HG03280 (cell line): Measurements from ENCODE around the gene OPA1.

Source experiments
- ATAC-seq: cut with Tn5 transposase; IDR thresholded peaks from one replicate; pipeline ENCODE4 v1.9.1; 2021; ENCODE audit warnings: mild to moderate bottlenecking, moderate library complexity; ENCODE audit not compliant: unreplicated experiment

OPA1 gene

DNA sequence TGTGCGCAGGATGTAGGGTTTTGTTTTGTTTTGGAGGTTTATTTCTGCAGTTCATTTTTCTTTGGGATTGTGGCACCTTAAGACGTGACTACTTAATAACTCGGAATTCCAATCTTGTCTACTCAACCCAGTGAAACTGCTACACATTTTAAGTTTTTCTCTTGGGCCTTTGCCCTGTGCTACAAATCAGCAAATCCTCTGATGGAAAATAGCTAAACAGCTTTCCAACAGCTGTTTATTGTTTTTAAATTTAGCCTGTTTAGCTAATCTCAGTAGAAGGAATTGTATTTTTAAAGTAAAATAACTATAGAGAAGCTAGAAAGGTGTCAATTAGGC, 48.4 kb downstream of the OPA1 start:
- ATAC-seq: no peak

DNA sequence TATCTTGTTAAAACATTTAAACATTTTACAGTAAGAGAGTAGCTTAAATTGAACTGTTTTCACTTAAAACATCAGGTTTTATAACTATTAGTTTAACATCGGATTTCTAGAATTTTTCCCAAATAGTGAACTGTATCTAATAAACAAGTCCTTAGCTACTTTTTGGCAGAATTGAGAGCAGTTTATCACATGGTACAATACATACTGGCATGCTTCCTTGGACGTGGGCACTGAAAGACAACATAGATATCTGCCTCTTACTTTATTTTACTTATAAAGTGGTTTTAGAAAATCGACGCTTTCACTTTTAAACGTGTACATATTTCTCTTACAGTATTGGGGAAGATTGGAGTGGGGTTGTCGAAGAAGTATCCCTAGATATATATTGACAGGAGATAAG, 52.8 kb downstream of the OPA1 start:
- no peak for ATAC-seq

DNA sequence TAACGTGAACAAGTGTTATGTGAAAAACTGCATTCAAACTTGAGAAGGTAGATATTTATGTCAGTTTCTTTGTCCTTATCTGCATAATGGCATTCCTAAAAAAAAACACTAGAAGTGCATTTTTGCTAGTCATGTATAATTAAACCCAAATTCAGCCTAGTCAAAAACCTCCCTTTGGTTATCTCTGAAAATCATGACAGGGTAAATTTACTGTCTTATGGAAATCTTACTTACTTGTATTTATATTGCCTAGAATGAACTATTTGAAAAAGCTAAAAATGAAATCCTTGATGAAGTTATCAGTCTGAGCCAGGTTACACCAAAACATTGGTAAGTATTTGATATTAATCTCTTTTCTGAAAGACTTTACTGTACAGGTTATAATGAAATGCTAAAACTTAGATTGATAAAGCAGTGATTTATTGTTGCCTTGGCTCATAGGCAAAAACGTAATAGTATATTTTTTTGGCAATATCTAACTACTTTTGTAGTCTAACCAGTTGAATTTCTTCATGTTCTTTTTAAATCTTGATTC, 55.6 kb downstream of the OPA1 start:
- no peak for ATAC-seq

DNA sequence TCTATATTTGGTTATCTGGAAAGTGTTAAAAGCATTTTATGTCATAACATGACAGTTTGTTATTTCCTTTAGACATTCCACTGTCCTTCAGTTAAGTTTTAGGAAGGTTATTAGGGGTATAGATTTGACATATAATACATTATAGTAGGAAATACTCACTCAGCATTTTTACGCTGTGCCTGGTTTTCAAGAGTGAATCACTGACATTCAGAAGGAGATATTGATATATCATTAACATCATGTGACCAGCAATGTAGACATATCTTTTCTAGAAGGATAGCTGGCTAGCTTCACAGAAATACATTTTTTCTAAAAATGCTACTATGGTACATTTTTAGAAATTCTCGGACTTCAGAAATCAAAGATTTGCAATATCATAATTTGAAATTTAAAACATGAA, 57.6 kb downstream of the OPA1 start:
- no peak for ATAC-seq

DNA sequence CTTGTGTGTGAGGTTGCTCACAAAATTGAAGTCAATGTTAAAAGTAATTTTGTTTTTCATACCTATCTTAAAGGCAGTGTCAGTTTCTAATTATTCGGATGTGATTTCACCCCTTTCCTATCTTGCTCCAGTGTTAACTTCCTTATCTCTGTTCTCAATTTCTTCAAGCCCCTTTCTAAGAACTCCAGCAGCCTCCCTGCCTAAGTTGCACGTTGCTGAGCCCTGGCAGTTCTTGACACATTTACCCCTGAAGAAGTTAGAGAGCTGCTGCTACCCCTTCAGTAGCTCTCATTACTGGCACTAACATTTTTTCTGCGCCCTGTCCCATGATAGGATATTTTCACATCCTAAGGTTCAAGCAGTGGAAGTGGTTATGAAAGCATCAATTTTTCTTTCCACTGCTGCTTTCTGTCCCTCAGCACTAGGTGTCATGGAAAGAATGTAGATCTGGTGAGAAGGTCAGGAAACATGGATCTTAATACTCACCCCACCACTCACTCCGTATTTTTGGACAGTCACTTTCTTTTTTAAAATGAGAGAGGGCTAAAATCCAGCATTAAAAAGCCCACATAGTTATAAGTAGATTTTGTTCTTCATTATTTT, 62.9 kb downstream of the OPA1 start:
- no peak for ATAC-seq

DNA sequence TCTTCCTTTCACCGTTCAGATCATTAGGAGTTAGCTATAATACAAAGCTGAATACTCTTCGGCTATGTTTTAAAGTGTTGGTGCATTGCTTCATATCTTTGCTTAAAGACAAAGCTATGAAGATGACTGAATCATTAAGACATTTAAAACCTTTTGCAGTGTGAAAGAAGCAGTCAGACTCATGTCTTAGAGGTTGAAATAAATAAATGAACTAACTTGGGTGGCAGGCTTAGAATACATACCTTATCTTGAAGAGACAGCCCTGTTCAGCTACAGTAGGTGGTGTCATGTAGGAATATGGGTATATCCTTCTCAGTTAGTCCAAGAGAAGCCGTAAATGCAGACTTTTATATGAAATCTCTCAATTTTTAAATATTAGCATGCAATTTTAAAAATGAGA, 63.4 kb downstream of the OPA1 start:
- ATAC-seq: no peak

GRCh38 chr3:193656878-193657282, 63.9 kb downstream of the OPA1 start:
- ATAC-seq: no peak

DNA sequence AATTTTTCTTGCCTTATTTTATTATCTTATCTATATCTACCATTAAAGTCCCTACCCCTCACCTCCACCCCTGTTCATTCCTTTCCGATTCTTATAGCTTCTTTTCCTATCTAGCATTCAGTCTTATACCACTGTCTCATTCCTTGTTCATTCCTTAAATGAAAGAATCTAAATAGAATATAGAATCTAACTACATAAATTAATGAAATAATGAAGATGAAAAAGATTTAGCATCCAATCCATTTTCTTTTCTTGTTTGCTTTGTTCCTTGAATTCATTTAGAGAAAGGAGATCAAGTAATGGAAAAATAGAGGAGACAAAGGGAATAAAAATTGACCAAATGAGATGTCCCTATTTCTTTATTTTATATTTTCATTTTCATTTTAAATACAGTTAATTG, 67.2 kb downstream of the OPA1 start:
- ATAC-seq: no peak

DNA sequence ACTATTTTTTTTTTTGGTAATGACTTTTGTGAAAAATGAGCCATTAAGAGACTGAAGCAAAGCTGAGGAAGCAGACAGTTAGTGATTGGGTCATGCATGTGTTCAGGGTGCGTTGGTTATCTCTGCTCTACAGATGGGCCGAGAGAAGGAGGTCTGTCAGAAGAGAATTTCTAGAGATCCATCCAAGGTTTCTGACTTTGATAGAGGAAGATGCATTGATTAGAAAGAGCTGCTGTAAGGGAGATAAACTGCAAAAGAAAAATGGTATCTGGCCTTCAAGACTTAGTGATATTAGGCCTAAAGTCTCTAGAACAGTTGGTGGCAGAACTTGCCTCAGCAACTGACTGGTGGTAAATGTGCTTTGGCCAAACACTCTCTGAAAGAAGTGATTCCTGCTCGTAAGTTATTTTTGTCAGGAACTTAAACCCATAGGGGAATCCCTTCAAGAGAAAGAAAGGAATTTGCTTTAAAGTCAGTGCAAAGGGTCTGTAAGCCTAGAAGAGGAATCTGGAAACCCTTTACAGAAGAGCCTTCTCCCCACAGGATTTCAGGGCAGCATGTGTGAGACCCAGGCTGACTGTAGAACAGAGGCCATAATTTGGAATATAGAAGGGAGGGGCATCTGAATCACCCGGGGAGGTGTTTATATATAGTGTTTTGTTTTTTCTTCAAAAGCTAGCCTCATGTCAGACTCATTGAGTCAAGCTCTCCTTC, 67.8 kb downstream of the OPA1 start:
- ATAC-seq: no peak

DNA sequence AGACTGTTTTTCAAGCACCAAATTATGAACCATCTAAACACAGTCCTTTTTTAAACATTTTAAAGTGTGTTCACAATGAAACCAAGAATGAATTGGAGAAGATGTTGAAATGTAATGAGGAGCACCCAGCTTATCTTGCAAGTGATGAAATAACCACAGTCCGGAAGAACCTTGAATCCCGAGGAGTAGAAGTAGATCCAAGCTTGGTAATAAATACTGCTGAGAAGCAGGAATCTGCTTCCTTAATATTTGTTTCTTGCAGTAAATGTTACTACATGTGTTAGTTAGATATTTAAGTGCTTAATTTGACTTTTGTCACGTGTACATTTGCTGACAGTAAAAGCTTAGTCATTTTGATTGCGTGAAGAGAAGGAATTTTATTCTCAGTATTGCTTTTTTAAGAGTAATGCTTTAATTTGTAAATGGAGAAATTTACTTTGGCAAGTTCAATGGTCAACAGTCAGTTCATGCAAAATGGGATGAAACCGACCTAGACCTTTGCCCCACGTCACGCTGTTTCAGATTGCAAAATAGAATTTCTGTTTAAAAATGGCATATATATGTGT, 69.8 kb downstream of the OPA1 start:
- ATAC-seq: no peak

GRCh38 chr3:193665370-193665989, 72.5 kb downstream of the OPA1 start:
- no peak for ATAC-seq

DNA sequence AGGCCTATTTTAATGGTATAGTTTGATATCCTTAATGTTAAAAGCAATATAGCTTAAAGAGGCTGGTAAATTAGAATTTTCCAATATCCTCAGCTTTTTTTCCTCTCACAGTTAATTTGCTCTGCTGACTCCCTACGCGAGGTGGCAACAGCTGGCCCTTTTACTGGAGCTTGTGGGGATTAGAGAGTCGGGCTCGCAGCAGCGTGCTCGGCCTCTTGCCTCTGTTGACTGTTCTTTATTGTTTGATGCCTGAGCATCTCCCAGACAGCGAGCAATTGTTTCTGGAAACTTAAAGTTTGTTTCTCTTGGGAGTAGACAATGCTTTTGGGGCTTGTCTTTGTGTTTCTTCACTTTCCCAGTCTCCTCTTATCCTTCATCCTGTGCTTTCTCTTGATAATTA, 80.8 kb downstream of the OPA1 start:
- no peak for ATAC-seq

GRCh38 chr3:193674714-193675113, 81.7 kb downstream of the OPA1 start:
- ATAC-seq: no peak

DNA sequence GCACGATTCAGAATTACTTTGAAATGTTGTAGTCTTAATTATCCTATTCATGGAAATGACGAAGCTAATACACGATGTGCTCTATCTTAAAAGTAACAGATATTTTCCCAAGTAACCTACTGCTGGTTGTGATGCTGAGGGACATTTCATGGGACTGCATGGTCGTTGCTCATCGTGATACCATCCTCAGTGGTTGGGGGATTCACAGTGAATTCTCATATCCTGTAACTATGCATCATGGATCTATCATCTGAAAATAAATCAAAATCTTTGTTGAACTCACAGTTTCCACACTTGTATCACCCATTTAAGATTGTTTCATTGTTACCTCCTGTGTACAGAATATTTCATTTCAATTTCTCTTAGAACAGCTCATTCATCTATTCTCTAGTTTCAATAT, 84.7 kb downstream of the OPA1 start:
- no peak for ATAC-seq

DNA sequence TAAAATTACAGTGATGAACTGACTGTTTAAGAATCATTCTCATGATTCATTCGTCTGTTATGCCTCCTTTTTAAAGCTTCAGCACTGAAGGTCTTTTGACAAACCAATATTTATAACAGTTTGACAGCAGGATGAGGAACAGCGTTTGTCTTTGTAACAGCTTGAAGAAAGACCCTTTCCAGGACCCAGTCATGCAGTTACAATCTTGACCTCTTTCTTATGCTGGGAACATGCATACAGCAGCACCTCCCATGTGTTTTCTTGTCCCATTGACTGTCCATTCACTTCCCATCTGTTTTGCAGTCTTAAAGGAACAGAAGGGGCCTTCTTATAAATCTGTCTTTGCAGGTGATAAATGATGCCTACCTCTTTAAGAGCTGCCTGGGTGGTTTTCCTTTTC, 87.2 kb downstream of the OPA1 start:
- no peak for ATAC-seq

GRCh38 chr3:193681631-193682030, 88.6 kb downstream of the OPA1 start:
- no peak for ATAC-seq

GRCh38 chr3:193686665-193687483, 93.9 kb downstream of the OPA1 start:
- ATAC-seq: no peak

DNA sequence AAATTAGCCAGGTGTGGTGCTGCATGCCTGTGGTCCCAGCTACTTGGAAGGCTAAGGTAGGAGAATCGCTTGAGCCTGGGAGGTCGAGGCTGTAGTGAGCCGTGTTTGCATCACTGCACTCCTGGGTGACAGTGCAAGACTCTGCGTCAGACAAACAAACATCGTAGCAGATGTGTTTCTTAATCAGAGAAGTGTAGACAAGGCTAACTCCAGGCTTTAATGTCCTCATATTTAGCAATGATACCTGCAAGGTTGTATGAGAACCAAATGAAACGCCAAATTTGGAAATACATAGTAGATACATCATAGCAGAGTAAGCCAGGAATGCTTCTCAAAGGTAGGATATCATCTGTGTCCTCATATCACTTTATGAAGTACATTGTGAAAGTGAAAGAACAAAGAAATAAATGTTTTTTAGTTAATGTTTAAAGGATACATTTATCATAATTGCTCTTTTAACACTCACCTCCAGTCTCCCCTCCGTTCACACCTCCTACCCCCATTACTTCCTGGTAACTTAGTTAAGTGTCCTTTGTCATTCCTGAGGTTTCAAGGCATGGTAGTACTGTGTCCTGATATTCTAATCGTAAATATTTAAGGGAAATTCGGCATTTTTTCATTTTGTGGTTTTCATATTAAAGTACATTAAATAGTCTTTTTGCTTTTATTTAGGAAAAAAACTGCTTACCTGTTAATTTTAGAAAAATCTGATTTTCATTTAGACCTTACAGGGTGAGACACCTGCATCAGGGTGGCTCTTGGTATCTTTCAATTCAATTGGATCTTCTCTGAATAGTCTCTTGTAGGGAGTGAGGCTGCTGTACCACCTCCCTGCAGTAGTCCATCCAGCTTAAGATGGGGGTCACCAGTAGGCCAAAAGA, 96.1 kb downstream of the OPA1 start:
- no peak for ATAC-seq

DNA sequence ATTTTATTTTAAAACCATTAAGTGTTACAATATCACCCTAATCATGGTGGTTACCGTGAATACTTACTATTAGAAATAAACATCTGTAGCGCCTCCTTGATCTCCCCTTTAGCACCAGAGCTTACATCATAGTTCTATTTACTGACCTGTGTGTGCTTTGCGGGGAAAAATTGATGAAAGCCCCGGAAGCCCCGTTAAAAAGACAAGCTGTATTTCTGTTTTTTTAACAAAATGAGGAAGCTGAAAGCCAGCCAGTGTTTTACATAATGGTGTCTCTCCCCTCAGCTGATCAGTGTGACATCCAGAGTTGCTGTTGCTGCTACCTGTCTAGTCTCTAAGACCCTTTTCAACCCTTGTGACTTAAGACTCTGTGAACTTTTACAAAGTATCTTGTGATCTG, 100.8 kb downstream of the OPA1 start:
- ATAC-seq: no peak

GRCh38 chr3:193701953-193702635, 109.1 kb downstream of the OPA1 start:
- ATAC-seq: no peak
